Stomach (tissue), 4 donors: ENCODE data around the gene ZMPSTE24.

Experiments used
- CTCF ChIP-seq, 7 experiments: fragments of 450-650 bp in 4 of 7; fragments of 200-600 bp in 3 of 7; sonication (generic) in 3 of 7; IDR thresholded peaks; one replicate each; pipeline ENCODE4 v1.5.1; 2016 to 2019; ENCODE audit warnings: antibody characterized with exemption in 7 of 7, control low read depth in 2 of 7, mild to moderate bottlenecking in 1 of 7
- EP300 ChIP-seq: sonication (generic); formaldehyde crosslinking; IDR thresholded peaks from one replicate; pipeline ENCODE4 v1.6.1; 2017; ENCODE audit warnings: antibody characterized with exemption
- POLR2A ChIP-seq, 4 donors: fragments of 450-650 bp; IDR thresholded peaks; one replicate each; pipeline ENCODE4 v1.6.1; 2016; ENCODE audit warnings: antibody characterized with exemption in 4 of 4, control low read depth in 2 of 4, mild to moderate bottlenecking in 1 of 4, moderate library complexity in 1 of 4

GRCh38 chr1:40267767-40268187 lies 9.7 kb downstream of the ZMPSTE24 start:
- TF ChIP-seq POLR2A (IDR thresholded peaks at IDR 0.05) (no peak), CTCF (IDR thresholded peaks at IDR 0.05) (no peak), EP300 (no peak)
